A673 (cell line): ENCODE data around the gene PTPN18.

Experiments
- CTCF ChIP-seq: fragments of 300-800, 200-600 bp; sonication (generic); conservative IDR thresholded peaks from 2 replicates; pipeline ENCODE4 v1.5.1; 2017; ENCODE audit warnings: low read depth, mild to moderate bottlenecking, antibody characterized with exemption, low read length, moderate library complexity, mixed read lengths
- EZH2 ChIP-seq: fragments of 200-600 bp; sonication (generic); IDR thresholded peaks from 2 replicates; pipeline ENCODE4 v1.6.1; 2017; ENCODE audit warnings: borderline replicate concordance, low read depth, mild to moderate bottlenecking, mixed read lengths, antibody characterized with exemption, low read length; ENCODE audit not compliant: poor library complexity, severe bottlenecking

GRCh38 chr2:130391058-130391871, 35.4 kb downstream of the PTPN18 start:
- TF ChIP-seq CTCF, result no peak
- TF ChIP-seq EZH2, result no peak
